SKM-1 treated with dmso at 0.1 percent for 144 hours (cell line): ENCODE data around the gene CRIM1.

Experiments used
- DNase-seq: peaks from one replicate; lab custom pipeline; 2025; ENCODE audit not compliant: unreplicated experiment; lab: John Stamatoyannopoulos, UW

CRIM1 gene

DNA sequence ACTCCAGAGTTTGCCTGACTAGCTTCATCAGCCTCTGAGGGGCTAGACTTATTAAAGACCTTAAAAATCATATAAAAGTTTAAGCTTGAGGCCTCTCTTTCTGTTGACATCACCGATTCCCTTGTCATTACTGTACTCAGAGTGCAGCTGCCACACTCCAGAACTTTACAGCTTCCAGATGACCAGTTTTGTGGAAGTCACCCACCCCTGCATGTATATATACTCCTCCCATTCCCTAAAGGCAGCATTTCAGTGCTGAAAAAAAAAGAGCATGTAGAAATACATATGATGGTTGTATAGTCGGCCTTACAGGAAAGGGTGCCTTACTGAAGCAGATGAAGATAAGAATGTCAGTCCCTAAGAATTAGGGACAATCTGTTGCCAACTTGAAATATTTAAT is 125.1 kb downstream of the CRIM1 start:
- DNase-seq, result no peak

DNA sequence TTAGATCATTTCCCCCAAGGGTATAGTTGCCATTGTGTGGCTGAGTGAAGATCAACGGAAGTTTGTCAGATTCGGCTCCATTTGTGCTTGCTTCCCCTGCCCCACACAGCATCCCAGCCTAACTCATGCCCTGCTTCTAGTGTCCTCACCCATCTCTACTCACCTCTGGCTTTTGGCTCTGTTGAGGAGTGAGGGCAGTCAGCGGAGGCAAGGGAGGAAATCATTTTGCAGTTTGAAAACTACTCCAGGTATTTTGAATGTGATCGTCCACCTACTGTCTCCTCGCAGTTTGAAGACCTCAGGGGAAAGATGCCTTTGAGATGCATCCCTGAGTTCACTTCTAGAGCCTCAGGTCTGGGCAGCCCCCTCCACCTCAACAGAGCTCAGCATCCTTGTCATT is 126.1 kb downstream of the CRIM1 start:
- DNase-seq, result no peak

DNA sequence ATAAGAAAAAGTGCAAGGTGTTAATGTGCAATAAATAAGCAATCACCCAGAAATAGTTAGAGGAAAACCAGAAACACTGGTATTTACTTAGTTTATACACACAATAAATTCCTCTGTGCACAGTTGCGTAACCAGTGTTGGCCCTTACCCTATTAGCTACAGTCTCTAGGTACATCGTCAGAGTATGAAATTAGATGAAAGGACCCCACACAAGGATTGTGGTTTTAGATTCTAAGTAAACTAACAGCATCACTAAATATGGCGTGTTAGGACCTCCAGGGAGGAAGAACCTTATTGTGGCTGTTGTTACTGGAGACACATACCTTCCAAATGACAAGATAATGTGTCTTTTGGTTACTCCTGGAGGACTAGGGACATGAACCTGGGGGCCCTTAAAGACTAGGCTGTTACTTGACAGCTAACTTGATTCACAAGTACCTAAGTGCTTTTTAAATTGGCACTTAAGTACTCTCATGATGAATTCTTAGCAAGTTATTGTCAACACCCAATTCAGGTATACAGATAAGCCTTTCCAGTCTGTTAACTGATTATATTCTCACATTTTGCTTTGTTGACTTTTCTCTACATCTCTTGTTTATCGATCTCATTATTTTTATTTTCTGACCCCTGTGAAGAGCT is 127.1 kb downstream of the CRIM1 start:
- DNase-seq, result no peak

DNA sequence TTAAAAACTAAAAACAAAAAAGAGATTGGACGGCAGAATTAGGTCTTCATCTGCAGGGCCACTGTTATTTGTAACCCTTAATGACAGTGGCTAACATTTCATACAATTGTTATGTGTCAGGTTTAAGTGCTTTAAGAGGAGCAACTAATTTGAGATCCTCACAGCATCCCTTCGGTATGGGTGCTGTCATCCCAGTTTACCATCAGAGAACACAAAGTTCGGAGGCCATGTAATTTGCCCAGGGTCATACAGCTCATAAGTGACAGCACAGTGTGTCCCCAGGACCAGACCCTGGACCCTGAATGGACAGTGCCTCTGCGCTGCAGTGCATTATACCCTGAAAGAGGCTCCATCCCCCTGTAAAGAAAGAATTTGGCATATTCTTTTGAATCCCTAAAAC is 127.7 kb downstream of the CRIM1 start:
- DNase-seq, result no peak

DNA sequence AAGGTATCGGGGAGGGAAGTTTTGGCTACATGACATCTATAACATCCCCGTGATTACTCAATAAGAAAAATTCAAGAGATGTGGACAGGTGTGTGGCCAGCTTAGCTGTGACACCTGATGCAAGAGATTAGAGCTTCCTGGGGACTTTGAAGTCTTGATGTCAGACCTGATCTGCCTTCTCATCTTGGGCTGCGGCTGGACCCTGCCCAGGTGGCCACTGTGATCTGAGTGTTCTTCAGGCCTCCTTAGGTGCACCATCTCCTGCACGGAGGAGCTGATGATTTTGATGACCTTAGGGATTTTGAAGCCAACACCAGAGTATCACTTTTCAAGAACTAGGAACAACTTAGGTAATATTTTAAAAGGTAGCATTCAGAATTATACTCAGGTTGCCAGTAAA is 128.9 kb downstream of the CRIM1 start:
- no peak for DNase-seq

DNA sequence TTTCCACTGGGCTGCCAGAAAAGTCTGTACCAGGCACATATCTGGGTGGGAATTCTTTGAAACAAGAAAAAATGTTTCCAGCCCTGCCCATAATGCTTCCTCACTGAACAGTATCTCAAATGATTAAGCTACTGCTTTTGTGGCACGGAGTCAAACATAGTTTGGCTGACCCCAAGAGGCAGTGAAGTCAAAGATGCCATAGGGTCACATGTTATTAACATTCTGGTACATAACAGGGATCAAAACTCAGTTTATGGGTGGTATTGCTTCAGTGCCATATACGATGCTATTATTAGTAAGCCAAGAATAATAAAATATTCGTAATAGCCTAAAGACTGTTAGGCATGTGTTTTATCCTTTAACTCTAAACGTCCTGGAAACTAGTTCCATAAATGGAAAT is 129.9 kb downstream of the CRIM1 start:
- DNase-seq, result no peak

DNA sequence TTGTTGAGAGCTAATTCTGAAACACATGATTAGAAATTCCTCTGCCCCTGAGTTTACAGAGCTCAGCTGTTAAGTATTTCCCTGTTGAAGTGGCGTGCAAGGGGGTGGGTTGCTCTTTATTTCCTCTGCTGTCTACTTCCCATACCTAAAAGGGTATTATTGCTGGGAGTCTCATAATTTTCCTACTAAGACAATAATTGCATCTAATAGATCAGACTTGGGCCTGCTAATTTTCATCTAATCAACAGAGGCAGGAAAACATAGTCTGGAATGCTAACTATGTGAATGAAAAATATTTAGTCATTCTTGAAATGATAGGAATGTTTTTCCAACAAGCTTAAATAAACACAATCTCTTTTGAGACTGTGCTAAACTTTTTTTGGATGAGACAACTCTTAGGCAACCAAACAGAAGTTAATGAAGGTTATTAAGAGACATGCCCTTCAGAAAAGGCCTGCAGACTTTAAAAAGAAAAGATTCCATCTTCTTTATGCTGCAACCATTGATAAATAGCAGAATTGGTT is 131.0 kb downstream of the CRIM1 start:
- no peak for DNase-seq

DNA sequence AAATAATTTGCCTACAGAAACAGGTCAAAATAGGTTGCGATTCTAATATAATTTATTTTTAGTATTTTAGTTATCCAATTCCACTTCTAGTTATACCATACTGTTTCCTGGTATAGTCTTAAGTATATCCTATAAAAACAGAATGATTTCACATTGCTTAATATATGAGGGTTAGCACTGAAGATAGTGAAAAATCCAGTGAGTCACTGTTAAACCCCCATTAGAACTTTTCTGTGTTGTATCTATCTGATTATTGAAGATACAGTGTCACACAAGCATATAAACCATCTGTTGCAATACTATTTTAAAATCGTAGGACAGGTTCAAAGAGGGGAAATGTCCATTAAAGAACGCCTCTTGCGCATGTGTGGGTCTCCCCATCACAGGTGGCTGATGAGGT is 132.4 kb downstream of the CRIM1 start:
- no peak for DNase-seq

DNA sequence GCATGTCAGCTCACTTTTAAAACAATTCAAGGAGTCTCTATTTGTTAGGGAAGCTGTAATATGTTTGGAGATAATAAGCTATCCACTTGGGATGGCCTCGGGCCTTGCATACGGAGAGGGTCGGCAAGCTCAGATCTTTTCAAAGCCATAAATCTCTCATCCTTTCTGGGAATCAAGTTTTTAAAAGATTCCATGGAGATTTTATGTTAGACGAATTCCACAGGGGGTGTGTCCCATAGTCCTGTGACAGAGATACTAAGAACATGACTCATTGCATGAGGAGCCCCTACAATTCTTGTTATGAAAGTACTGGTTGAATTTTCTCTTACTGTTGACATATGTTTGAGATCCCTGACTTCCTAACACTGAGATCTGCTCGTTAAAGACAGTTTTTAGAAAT is 133.7 kb downstream of the CRIM1 start:
- DNase-seq, result no peak

DNA sequence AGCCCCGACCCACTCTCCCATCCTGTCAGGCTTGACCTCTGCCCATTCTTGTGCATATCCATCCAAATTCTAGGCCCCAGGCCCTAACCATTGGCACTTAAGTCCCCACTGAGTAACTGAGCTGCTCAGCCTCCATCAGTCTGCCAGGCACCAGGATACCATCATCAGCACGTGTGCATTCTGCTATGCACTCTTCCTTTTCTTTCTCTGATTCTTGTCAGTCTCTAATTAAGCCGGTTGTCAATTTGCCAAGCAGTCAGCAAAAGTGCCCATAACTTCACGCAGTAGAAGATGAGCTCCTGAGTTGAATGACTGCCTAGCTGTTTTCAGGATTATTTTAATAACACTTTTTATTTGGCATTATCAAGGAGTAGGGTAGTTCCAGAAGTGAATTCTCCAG is 135.2 kb downstream of the CRIM1 start:
- DNase-seq, result no peak

DNA sequence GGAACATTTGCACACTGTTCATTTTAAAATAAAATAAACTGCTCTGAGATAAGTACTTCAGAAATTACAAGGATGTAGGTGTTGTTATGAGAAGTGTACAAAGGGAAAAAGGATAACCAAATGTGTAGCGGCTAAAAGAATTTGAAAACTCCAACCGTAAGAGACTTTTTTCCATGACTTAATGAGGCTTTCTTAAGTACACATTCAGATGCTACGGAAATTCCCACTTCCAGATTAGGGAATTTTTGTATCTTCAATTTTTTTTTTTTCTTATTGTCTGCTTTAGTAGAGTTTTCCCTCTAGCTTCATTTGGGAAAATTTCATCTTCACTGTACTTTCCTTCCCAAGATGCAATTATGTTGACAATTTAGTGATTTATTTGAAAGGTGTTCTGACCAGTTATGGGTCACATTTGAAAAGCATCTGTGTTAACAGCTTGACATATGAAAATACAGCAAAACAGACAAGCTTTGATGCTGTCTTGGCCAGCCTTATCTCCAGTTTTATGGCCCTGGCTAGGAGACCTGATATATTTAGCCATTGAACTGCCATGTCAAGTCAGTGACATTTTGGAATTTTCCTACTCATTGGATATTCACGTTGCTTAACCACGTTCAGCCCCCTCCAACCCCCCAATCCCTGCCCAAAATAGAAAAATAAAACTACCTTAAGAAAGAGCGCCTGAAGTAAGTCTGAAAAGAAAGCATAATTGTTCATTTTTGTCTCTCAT is 136.8 kb downstream of the CRIM1 start:
- DNase-seq, result no peak

DNA sequence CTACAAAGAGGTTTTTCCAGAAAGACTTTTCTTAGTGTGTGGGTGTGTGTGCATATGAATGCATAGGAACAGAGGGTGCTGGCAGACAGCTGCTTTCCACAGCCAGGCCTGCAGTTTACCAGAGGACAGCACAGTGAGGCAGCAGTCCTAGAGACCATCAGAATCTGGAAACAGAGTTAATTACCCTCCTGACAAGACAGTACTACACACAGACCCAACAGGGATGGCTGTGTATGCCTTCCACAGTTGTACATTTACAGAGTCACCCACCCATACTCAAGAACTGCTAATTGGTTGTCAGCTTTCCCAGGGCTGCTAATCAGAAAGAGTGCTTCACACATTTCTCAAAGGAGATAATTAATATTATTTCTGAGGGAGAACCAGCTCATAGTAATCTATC is 137.7 kb downstream of the CRIM1 start:
- no peak for DNase-seq

DNA sequence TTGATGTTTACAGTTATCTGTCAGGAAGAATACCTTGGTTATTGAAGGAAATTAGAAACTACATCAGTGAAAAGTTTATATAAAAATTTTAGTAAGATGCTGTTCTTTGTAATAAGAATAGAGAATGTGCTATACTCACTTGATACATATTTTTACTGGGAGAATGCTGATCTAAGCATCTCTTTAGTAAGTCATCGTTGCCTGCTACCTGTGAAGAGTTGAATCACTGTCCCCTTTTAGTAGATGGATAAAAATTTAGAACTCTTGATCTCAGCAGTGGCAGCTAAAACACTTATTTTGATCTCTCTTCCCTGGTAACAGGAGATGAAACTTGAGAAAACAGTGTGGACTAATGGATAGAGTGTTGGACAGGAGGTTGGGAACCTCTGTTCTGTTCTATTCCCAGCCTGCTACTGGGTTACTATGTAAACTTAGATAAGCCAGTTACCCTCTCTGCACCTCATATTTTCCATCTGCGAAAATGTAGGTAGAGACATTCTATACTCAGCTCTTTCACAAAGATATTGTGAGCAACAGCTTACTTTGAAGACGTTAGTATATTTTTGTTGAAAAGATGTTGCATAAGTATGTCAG is 142.1 kb downstream of the CRIM1 start:
- DNase-seq, result no peak

DNA sequence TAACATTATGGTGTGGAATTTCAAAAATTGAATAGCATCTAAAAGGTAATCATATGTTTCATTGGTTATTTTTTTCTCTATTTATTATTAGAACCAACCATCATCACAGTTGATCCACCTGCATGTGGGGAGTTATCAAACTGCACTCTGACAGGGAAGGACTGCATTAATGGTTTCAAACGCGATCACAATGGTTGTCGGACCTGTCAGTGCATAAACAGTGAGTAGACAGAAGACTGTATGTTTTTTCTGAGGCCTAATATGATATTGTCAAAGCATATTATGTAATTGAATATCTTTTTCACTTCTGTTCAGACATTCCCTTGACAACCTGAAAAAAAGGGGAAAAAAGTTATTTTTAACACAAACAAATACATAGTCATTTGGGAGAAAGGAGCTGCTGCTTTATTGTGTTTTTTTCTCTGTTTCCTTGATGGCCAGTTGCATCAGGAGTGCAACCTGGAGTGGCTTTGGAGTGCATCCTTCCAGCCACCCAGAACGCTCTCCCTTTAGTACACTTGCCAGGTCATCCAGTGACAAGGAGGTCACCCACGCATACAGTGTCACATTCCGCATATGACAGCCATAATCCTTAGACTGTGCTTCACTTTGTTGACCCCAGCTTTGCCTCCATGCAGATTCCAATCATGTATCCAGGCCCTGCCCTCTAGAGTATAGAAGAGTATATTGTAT is 143.7 kb downstream of the CRIM1 start:
- no peak for DNase-seq

DNA sequence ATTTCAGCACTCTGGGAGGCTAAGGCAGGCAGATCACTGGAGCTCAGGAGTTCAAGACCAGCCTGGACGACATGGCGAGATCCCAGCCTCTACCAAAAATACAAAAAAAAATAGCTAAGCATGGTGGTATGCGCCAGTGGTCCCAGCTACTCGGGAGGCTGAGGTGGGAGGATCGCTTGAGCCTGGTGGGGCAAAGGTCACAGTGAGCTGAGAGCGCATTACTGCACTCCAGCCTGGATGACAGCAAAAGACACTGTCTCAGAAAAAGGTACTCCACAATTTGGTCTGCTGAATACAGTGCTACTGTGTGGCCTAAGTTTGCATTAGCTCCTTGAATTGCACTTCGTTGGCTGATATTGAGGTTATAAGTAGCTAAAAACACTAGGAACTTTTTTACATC is 144.5 kb downstream of the CRIM1 start:
- DNase-seq, result no peak

DNA sequence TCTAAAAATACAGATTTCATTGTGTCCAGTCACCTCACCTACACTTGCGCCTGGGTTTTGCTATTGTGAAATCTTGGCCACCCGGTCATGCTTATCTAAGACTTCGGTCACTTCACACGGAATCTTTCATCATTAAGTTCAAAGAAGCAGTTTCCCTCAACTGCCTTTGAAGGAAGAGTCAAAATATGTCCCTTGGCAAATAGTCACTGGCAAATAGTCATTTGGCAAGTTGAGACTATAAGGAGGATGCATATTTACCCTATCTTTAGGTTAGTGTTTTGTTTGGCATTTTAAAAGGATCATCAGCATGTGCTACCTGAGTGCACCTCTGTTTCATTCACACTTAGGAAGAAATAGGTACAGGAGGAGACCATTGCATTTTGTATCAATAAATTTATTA is 146.5 kb downstream of the CRIM1 start:
- peak; percentile 24 for DNase-seq

DNA sequence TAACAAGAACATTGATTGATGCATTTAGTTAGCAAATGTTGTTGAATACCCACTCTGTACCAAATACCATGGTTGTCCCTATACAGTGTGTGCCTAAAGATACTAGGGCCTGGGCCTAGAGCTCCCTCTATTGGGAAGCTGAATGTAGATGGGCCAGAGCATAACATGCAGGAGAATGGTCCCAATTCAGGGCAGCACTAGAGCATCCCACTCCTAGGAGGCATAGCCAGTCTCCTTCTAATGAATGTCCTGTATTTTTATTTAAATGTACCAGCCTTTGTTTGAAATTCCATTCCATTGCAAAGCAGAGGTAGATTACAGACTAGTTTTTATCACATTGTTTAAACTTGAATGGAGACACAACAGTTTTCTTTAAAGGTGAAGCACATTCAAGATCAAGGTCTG is 151.8 kb downstream of the CRIM1 start:
- DNase-seq, result peak; percentile 2

DNA sequence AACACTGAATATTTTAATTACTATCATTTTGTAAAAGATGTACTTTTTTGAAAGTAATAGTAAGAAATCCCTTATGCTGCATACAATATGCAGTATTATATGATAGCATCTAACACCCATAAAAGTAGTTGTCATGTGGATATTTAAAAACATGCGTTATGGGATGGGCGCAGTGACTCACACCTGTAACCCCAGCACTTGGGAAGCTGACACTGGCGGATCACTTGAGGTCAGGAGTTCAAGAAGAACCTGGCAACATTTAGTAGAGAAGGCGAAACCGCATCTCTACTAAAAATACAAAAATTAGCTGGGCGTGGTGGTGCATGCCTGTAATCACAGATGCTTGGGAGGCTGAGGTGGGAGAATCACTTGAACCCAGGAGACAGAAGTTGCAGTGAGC is 153.5 kb downstream of the CRIM1 start:
- no peak for DNase-seq

DNA sequence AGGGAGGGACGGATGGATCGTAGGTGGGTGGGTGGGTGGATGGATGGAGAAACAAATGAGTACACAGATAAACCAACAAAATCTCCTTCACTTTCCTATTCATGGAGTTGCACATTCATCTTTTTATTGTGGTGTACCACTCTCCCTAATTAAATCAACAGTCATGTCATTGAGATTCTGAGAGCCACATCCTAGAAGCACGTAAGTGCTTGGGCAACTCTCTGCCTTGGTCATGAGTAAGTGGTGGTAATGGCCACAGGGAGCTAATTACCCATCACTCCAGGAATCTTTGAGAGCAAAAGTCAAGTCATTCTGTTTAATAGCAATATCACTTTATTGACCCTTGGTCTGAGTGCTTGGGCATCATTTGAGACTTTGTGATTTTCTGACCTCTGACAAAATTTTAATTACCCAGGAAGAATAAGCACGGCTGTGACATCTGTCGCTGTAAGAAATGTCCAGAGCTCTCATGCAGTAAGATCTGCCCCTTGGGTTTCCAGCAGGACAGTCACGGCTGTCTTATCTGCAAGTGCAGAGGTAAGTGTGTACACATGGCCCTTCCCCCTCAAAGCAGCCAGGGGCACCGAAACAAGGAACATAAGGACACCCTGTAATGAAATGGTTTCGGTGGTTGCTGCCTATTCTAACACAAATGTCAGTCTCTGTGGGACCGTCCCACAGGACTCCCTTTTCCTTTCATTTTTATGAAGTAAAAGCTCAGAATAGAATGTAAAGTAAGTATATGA is 156.5 kb downstream of the CRIM1 start:
- no peak for DNase-seq

DNA sequence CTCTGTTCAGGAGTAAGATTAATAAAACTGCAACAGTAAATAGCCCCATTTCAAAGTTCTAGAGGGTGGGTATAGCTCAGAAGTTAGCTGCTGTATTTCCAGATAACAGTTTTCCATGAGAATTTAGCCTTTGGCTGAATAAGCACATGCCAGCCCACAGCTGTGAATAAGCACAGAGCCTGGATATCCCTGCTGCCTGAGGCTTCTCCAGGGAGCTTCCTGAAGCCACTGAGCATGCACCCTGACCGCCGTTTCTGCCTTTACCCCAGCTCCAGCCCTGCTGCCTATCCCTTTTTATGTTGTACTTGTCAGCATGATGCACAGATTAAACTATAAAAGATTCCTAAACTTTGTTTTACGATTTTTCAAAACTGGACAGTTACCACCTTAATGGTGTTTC is 157.1 kb downstream of the CRIM1 start:
- DNase-seq, result no peak

DNA sequence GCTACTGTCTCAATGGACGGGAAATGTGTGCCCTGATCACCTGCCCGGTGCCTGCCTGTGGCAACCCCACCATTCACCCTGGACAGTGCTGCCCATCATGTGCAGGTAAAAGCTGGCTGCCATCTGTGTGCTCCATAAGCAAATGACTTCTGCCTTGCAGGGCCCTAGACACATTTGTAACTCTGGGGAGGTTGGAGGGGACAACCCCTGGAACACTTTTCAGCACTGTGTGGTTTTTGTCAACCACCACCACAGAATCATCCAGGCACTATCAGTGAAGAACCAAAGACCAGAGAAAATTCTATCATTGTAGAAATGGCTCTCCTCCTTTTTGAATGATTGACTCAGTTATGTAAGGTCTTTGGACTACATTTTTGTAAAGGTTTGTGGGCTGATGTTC is 158.1 kb downstream of the CRIM1 start:
- DNase-seq, result no peak
